Liver (tissue), 9 donors: ENCODE measurements around the gene MICALL1. TPM values are rescaled to one million over a fixed set of nuclear protein-coding genes. Genes with fewer than 3 reads are reported as not detected.

Experiments
- DNase-seq: peaks from one replicate; pipeline ENCODE4 v3.0.0-alpha.2; 2017; ENCODE audit warnings: low spot score
- H3K27ac ChIP-seq, 2 donors: one replicate each; pipeline ENCODE4 v1.7.0; 2013; ENCODE audit warnings: inconsistent platforms in 2 of 2, low read length in 2 of 2, control low read depth in 1 of 2, low read depth in 1 of 2, mild to moderate bottlenecking in 1 of 2
- H3K27me3 ChIP-seq, 4 donors: one replicate each; pipeline versions ENCODE4 v1.6.1 to v1.7.0; 2013; ENCODE audit warnings: low read length in 3 of 4, inconsistent platforms in 1 of 4, mild to moderate bottlenecking in 1 of 4, moderate library complexity in 1 of 4; ENCODE audit not compliant: control insufficient read depth in 4 of 4, insufficient read depth in 4 of 4
- H3K36me3 ChIP-seq, 4 donors: one replicate each; pipeline versions ENCODE4 v1.6.1 to v1.7.0; 2013; ENCODE audit warnings: low read length in 3 of 4, mild to moderate bottlenecking in 3 of 4, low read depth in 1 of 4, moderate library complexity in 1 of 4; ENCODE audit not compliant: control insufficient read depth in 4 of 4, insufficient read depth in 3 of 4
- H3K4me1 ChIP-seq, 4 donors: one replicate each; pipeline versions ENCODE4 v1.6.1 to v1.7.0; 2013; ENCODE audit warnings: low read length in 3 of 4, mild to moderate bottlenecking in 3 of 4, moderate library complexity in 1 of 4; ENCODE audit not compliant: control insufficient read depth in 4 of 4, insufficient read depth in 4 of 4
- H3K4me3 ChIP-seq, 3 donors: one replicate each; pipeline versions ENCODE4 v1.6.1 to v1.7.0; 2013; ENCODE audit warnings: low read length in 3 of 3, control low read depth in 1 of 3, low read depth in 1 of 3, mild to moderate bottlenecking in 1 of 3
- H3K9ac ChIP-seq, 2 donors: one replicate each; pipeline ENCODE4 v1.7.0; 2013; ENCODE audit warnings: low read length in 2 of 2, mild to moderate bottlenecking in 2 of 2, moderate library complexity in 2 of 2, control low read depth in 1 of 2, low read depth in 1 of 2
- H3K9me3 ChIP-seq, 4 donors: one replicate each; pipeline versions ENCODE4 v1.6.1 to v1.7.0; 2013; ENCODE audit warnings: low read length in 3 of 4; ENCODE audit not compliant: control insufficient read depth in 4 of 4
- EGR1 ChIP-seq, 2 donors: IDR thresholded peaks; 2 replicates each; pipeline ENCODE4 v1.6.1; 2016 to 2018; ENCODE audit warnings: antibody characterized with exemption in 2 of 2, low read depth in 2 of 2
- FOXA1 ChIP-seq: IDR thresholded peaks from 2 replicates; pipeline ENCODE4 v1.6.1; 2016; ENCODE audit warnings: antibody characterized with exemption
- FOXA2 ChIP-seq: IDR thresholded peaks from 2 replicates; pipeline ENCODE4 v1.6.1; 2016; ENCODE audit warnings: antibody characterized with exemption
- GABPA ChIP-seq, 2 donors: IDR thresholded peaks in 1 of 2; conservative IDR thresholded peaks in 1 of 2; 2 replicates each; pipeline ENCODE4 v1.6.1; 2016; ENCODE audit warnings: antibody characterized with exemption in 2 of 2, mild to moderate bottlenecking in 1 of 2, moderate library complexity in 1 of 2
- HNF4A ChIP-seq, 2 donors: conservative IDR thresholded peaks; 2 replicates each; pipeline ENCODE4 v1.6.1; 2016; ENCODE audit warnings: antibody characterized with exemption in 2 of 2, mild to moderate bottlenecking in 2 of 2
- HNF4G ChIP-seq: IDR thresholded peaks from 2 replicates; pipeline ENCODE4 v1.6.1; 2016; ENCODE audit warnings: antibody characterized with exemption
- JUND ChIP-seq, 2 donors: IDR thresholded peaks; 2 replicates each; pipeline ENCODE4 v1.6.1; 2016; ENCODE audit warnings: antibody characterized with exemption in 2 of 2
- NR2F2 ChIP-seq: IDR thresholded peaks from 2 replicates; pipeline ENCODE4 v1.6.1; 2016; ENCODE audit warnings: antibody characterized with exemption
- RAD21 ChIP-seq, 2 donors: IDR thresholded peaks; 2 replicates each; pipeline ENCODE4 v1.6.1; 2016; ENCODE audit warnings: antibody characterized with exemption in 2 of 2, mild to moderate bottlenecking in 2 of 2
- REST ChIP-seq: IDR thresholded peaks from 2 replicates; pipeline ENCODE4 v1.6.1; 2016; ENCODE audit warnings: antibody characterized with exemption, mild to moderate bottlenecking
- RXRA ChIP-seq, 2 donors: IDR thresholded peaks; 2 replicates each; pipeline ENCODE4 v1.6.1; 2017 to 2018; ENCODE audit warnings: antibody characterized with exemption in 2 of 2, mild to moderate bottlenecking in 1 of 2
- SP1 ChIP-seq: IDR thresholded peaks from 2 replicates; pipeline ENCODE4 v1.6.1; 2018; ENCODE audit warnings: antibody characterized with exemption, mild to moderate bottlenecking
- TAF1 ChIP-seq: conservative IDR thresholded peaks from 2 replicates; pipeline ENCODE4 v1.6.1; 2016; ENCODE audit warnings: antibody characterized with exemption, mild to moderate bottlenecking
- YY1 ChIP-seq: IDR thresholded peaks from 2 replicates; pipeline ENCODE4 v1.6.1; 2016; ENCODE audit warnings: antibody characterized with exemption, mild to moderate bottlenecking
- WGBS: extraction: QIAGEN DNeasy Blood & Tissue Kit; methylation state at CpG from one replicate; pipeline ENCODE4 v1.1.7; 2013; 5-methylcytosine and 5-hydroxymethylcytosine counted together
- polyA plus RNA-seq, 2 donors: library from polyadenylated mRNA; stranded (reverse) in 1 of 2; unstranded in 1 of 2; fragments of 200-250 nt in 1 of 2; fragments of >200 nt in 1 of 2; fragmentation: Nextera tagmentation in 1 of 2; extraction: Ambion mirVana in 1 of 2; gene quantifications; one replicate each; pipeline versions ENCODE4 v1.2.1 to v1.2.3, GENCODE V29; 2013 to 2015
- total RNA-seq, 2 donors: library from RNA; depleted of rRNA; stranded (reverse); fragments of >200 nt; gene quantifications; one replicate each; pipeline ENCODE4 v1.2.3, GENCODE V29; 2014
- TF ChIP-seq, protein P1 (sequence below): IDR thresholded peaks from 2 replicates; pipeline ENCODE4 v1.6.1; 2016; ENCODE audit warnings: antibody characterized with exemption
- TF ChIP-seq, protein P2 (sequence below): IDR thresholded peaks from 2 replicates; pipeline ENCODE4 v1.6.1; 2016; ENCODE audit warnings: antibody characterized with exemption
- TF ChIP-seq, protein P3 (sequence below): fragments of 150-350 bp; IDR thresholded peaks from 2 replicates; pipeline ENCODE4 v1.5.1; 2017; ENCODE audit warnings: improper control_type of control experiment, low read depth, low read length; ENCODE audit not compliant: missing input control
- TF ChIP-seq, protein P4 (sequence below): IDR thresholded peaks from 2 replicates; pipeline ENCODE4 v1.6.1; 2016; ENCODE audit warnings: antibody characterized with exemption
- donor health status: healthy.
- donor health status: healthy.
- donor health status: healthy.
- donor health status: healthy.
- donor health status: healthy.

Gene MICALL1
- total and polyA plus RNA-seq, 4 donors, result 2.0 to 9.3 (median 4.1) TPM

DNA sequence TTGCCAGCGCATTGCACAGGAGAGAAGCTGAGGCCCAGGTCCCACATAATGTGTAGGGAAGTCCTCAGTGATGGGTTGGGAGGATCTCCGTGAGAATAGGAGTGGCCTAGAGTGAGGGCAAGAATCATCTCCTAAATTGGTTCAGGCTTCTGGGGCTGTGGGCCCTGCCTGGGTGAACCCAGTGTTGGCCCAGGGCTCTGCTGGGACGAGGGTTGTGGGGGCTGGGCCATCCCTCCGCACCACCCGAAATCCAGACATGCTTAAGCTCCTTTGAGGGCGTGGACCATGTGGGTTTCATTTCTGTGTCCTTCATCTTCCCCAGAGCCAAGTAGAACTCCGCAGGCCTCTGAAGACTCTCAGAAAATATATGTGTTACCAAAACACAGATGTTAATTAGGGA, 3.7 kb downstream of the MICALL1 start:
- 94% methylated on average over 7 of the region's 7 CpGs for WGBS
- Histone ChIP-seq H3K9me3 (no peaks in the 10 kb centered on the region), H3K27ac (no peak overlapping the region)

More for the DNA sequence above, 3.7 kb downstream of the MICALL1 start:
- no peak for DNase-seq
- TF ChIP-seq TAF1 (no peak), GABPA (IDR thresholded peaks at IDR 0.05 in 1 of 2, conservative IDR thresholded peaks at IDR 0.05 in 1 of 2) (no peak), FOXA2 (no peak), FOXA1 (no peak), REST (no peak), HNF4G (no peak), RAD21 (IDR thresholded peaks at IDR 0.05) (no peak), JUND (IDR thresholded peaks at IDR 0.05) (no peak), HNF4A (conservative IDR thresholded peaks at IDR 0.05) (no peak), SP1 (no peak), YY1 (no peak), RXRA (IDR thresholded peaks at IDR 0.05) (no peak), NR2F2 (no peak), EGR1 (IDR thresholded peaks at IDR 0.05; ENCODE audit: low read depth in 2 of 2) (no peak)
- TF ChIP-seq, protein P1, sequence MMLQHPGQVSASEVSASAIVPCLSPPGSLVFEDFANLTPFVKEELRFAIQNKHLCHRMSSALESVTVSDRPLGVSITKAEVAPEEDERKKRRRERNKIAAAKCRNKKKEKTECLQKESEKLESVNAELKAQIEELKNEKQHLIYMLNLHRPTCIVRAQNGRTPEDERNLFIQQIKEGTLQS, result no peak
- TF ChIP-seq, protein P2, sequence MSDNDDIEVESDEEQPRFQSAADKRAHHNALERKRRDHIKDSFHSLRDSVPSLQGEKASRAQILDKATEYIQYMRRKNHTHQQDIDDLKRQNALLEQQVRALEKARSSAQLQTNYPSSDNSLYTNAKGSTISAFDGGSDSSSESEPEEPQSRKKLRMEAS, result no peak
- TF ChIP-seq, protein P3, sequence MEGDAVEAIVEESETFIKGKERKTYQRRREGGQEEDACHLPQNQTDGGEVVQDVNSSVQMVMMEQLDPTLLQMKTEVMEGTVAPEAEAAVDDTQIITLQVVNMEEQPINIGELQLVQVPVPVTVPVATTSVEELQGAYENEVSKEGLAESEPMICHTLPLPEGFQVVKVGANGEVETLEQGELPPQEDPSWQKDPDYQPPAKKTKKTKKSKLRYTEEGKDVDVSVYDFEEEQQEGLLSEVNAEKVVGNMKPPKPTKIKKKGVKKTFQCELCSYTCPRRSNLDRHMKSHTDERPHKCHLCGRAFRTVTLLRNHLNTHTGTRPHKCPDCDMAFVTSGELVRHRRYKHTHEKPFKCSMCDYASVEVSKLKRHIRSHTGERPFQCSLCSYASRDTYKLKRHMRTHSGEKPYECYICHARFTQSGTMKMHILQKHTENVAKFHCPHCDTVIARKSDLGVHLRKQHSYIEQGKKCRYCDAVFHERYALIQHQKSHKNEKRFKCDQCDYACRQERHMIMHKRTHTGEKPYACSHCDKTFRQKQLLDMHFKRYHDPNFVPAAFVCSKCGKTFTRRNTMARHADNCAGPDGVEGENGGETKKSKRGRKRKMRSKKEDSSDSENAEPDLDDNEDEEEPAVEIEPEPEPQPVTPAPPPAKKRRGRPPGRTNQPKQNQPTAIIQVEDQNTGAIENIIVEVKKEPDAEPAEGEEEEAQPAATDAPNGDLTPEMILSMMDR, result no peak
- TF ChIP-seq, protein P4, sequence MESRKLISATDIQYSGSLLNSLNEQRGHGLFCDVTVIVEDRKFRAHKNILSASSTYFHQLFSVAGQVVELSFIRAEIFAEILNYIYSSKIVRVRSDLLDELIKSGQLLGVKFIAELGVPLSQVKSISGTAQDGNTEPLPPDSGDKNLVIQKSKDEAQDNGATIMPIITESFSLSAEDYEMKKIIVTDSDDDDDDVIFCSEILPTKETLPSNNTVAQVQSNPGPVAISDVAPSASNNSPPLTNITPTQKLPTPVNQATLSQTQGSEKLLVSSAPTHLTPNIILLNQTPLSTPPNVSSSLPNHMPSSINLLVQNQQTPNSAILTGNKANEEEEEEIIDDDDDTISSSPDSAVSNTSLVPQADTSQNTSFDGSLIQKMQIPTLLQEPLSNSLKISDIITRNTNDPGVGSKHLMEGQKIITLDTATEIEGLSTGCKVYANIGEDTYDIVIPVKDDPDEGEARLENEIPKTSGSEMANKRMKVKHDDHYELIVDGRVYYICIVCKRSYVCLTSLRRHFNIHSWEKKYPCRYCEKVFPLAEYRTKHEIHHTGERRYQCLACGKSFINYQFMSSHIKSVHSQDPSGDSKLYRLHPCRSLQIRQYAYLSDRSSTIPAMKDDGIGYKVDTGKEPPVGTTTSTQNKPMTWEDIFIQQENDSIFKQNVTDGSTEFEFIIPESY, result no peak
- H3K36me3 ChIP-seq, result peaks cover 0 to 6% (median 1%) of the 10 kb centered on the region in 4 donors
- no peak overlapping the region for H3K9ac ChIP-seq
- no peak overlapping the region for H3K4me3 ChIP-seq
- no peaks in the 10 kb centered on the region for H3K27me3 ChIP-seq
- peaks cover 0 to 17% (median 6%) of the 10 kb centered on the region in 4 donors for H3K4me1 ChIP-seq
